ENCODE results near the gene SSTR3.
"Not testable (repeated sequence)": the region's sequence is repeated elsewhere in the genome, so short reads cannot be mapped to it uniquely, and the experiment has no call there.

Gene SSTR3

DNA sequence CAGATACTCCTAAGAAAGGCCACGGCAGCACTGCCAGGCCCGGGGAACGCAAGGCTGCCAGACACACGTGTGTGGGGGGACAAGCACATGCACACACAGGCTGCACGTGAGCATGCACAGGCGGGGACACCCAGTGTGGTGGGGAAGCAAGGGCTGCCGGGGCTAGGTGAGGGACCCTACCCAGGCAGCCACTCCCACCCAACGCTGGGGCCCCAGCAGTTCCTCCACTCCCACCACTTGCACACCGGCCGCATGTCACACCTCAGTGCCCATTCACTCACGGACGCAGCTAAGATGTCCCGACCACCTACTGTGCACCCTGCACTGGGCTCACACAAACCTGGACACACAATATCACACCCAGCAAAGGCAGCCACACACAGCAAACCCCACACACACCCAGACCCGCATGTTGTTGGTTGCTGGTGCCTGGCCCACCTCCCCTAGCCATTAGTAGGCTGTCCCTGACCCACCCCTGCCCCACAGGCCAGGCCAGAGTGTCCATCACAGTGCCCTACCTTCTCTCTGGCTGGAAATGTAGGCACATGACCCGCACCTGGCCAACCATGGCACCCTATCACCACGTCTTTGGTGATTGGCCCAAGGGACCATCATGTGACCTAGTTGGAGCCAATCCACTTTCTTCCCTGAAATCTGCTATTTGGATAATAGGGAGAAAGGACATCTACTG lies 8.8 kb downstream of the SSTR3 start:
- H3K27me3 Mint-ChIP-seq (ENCODE audit: low read depth) = no peaks in the 10 kb centered on the region
- peaks cover 2% of the 10 kb centered on the region for H3K36me3 Mint-ChIP-seq (ENCODE audit: low read depth)
- H3K4me1 Mint-ChIP-seq (ENCODE audit: low read depth) = peaks cover 9% of the 10 kb centered on the region
- no peak overlapping the region for H3K27ac Mint-ChIP-seq
- H3K4me3 Mint-ChIP-seq = no peak overlapping the region
- H3K9me3 Mint-ChIP-seq = no peaks in the 10 kb centered on the region

DNA sequence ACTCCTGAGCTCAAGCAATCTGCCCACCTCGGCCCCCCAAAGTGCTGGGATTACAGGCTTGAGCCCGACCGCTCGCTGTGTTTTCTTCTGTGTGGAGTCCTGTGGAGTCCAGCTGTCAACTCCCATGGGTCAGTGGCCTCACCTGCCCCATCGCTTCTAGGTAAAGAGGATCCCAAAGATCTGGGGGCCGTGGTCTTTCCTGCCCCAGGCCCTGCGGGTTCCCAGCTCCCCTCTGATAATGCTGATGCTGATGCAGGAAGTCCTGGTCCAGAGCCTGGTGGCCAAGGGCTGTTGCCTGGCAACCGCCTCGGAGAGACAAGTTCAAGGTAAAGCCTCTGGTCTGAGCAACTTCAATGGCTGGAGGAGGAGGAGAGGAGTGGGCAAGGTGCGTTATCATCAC lies 9.6 kb downstream of the SSTR3 start:
- Mint-ChIP-seq H3K27me3 (ENCODE audit: low read depth) (no peaks in the 10 kb centered on the region), H3K27ac (no peak overlapping the region), H3K9me3 (no peaks in the 10 kb centered on the region), H3K4me3 (no peak overlapping the region), H3K4me1 (ENCODE audit: low read depth) (peaks cover 16% of the 10 kb centered on the region), H3K36me3 (ENCODE audit: low read depth) (peaks cover 2% of the 10 kb centered on the region)

DNA sequence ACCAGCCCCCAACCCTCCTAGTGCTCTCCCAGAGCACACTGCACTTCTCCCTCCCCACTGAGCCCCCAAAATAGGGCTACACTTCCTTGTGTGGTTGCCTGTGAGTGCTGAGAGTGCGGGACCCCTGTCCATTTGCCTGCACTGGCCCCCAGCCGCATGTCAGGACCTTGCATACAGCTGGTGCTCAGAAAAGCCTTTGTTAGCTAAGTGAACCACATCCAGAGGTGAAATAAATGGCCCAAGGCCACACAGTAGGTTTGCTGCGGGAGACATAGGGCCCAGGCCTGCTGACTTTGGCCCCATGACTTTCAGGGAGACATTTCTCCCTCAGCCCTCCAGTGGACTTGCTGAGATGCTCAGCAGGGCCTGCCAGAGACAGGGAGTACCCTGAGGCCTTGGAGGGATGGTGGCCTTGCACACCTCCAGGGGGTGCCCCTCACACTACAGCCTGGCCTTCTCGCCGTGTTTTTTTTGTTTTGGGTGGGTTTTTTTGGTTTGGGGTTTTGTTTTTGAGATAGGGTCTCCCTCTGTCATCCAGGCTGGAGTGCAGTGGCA lies 10.2 kb downstream of the SSTR3 start:
- H3K27ac Mint-ChIP-seq = no peak overlapping the region
- peaks cover 19% of the 10 kb centered on the region for H3K4me1 Mint-ChIP-seq (ENCODE audit: low read depth)
- peaks cover 2% of the 10 kb centered on the region for H3K36me3 Mint-ChIP-seq (ENCODE audit: low read depth)
- no peaks in the 10 kb centered on the region for H3K9me3 Mint-ChIP-seq
- no peaks in the 10 kb centered on the region for H3K27me3 Mint-ChIP-seq (ENCODE audit: low read depth)
- H3K4me3 Mint-ChIP-seq = no peak overlapping the region

GRCh38 chr22:37201443-37201820 lies 10.8 kb downstream of the SSTR3 start:
- not testable (repeated sequence) for H3K27ac Mint-ChIP-seq; H3K27me3 Mint-ChIP-seq (ENCODE audit: low read depth); H3K9me3 Mint-ChIP-seq; H3K4me3 Mint-ChIP-seq; H3K36me3 Mint-ChIP-seq (ENCODE audit: low read depth)
- peaks cover 19% of the 10 kb centered on the region for H3K4me1 Mint-ChIP-seq (ENCODE audit: low read depth)

- Mint-ChIP-seq H3K4me3 (peak overlapping the region; percentile 84), H3K4me1 (ENCODE audit: low read depth) (peaks cover 20% of the 10 kb centered on the region), H3K36me3 (ENCODE audit: low read depth) (no peaks in the 10 kb centered on the region), H3K27ac (peak overlapping the region; percentile 91), H3K9me3 (no peaks in the 10 kb centered on the region), H3K27me3 (ENCODE audit: low read depth) (no peaks in the 10 kb centered on the region)
These were observed 12.5 kb downstream of the SSTR3 start for GRCh38 chr22:37199760-37200108.

GRCh38 chr22:37199103-37199759 lies 13.0 kb downstream of the SSTR3 start:
- Mint-ChIP-seq H3K27me3 (ENCODE audit: low read depth) (no peaks in the 10 kb centered on the region), H3K36me3 (ENCODE audit: low read depth) (no peaks in the 10 kb centered on the region), H3K4me3 (peak overlapping the region; percentile 84), H3K4me1 (ENCODE audit: low read depth) (peaks cover 25% of the 10 kb centered on the region), H3K9me3 (no peaks in the 10 kb centered on the region), H3K27ac (peak overlapping the region; percentile 91)

DNA sequence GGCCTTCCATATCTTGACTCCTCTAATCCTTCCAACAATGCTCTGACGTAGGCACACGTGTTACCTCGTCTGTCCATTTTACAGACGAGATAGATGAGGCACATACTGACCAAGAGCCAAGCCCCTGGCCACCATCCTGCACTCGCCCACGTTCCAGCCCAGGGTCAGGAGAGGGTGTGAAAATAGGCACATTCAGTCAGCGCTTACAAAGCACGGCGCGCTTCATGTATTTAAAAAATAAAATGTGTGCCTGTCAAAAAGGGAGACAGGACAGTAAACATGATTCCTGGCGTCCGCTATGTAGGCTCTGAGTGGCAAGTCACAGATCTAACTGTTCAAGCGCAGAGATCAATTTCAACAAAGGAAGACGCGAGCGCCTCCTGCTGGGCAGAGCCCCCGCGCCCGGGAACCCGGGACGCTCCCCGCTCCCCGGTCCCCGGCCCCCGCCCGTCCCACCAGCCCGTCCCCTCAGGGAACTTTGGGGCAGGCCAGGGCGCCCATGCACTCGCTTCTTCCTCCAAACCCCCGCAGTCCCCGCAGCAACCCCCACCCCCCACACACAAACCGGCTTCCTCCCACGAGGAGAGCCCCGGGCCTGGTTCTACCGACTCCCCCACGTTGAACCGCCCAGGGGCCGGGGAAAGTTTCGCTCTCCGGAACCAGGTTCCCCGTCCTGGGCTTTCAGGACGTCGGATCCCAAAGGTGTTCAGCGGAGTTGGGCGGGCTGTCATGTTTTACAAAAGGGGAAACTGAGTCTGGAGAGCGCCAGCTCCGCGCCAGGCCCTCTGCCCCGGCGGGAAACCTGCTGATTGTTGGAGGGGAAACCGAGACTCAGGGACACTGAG lies 13.8 kb downstream of the SSTR3 start:
- peak overlapping the region; percentile 84 for H3K4me3 Mint-ChIP-seq
- no peaks in the 10 kb centered on the region for H3K9me3 Mint-ChIP-seq
- H3K27me3 Mint-ChIP-seq (ENCODE audit: low read depth) = no peaks in the 10 kb centered on the region
- peak overlapping the region; percentile 91 for H3K27ac Mint-ChIP-seq
- no peaks in the 10 kb centered on the region for H3K36me3 Mint-ChIP-seq (ENCODE audit: low read depth)
- H3K4me1 Mint-ChIP-seq (ENCODE audit: low read depth) = peaks cover 32% of the 10 kb centered on the region

GRCh38 chr22:37197451-37198257 lies 14.6 kb downstream of the SSTR3 start:
- no peaks in the 10 kb centered on the region for H3K9me3 Mint-ChIP-seq
- H3K36me3 Mint-ChIP-seq (ENCODE audit: low read depth) = peaks cover under 1% of the 10 kb centered on the region
- peaks cover 40% of the 10 kb centered on the region for H3K4me1 Mint-ChIP-seq (ENCODE audit: low read depth)
- H3K27ac Mint-ChIP-seq = peak overlapping the region; percentile 82
- H3K27me3 Mint-ChIP-seq (ENCODE audit: low read depth) = no peaks in the 10 kb centered on the region
- H3K4me3 Mint-ChIP-seq = peak overlapping the region; percentile 84

GRCh38 chr22:37196539-37197450 lies 15.5 kb downstream of the SSTR3 start:
- H3K9me3 Mint-ChIP-seq = no peaks in the 10 kb centered on the region
- no peaks in the 10 kb centered on the region for H3K27me3 Mint-ChIP-seq (ENCODE audit: low read depth)
- no peak overlapping the region for H3K27ac Mint-ChIP-seq
- H3K4me1 Mint-ChIP-seq (ENCODE audit: low read depth) = peaks cover 40% of the 10 kb centered on the region
- H3K36me3 Mint-ChIP-seq (ENCODE audit: low read depth) = peaks cover 2% of the 10 kb centered on the region
- no peak overlapping the region for H3K4me3 Mint-ChIP-seq

DNA sequence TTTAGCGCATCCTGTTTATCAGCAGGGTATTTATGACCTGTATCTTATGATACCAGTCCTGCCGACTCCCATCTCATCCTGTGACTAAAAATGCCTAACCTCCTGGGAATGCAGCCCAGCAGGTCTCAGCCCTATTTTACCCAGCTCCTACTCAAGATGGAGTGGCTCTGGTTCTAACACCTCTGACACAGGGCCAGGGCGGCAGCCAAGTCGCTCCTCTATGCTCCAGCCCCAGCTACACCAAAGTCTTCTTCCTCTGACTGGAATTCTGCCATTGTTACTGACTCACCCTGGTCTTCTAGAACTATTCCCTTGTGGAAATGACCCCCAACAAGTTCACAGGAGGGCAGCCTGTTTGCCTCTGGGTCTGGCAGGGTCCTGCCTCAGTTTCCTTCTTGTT lies 16.4 kb downstream of the SSTR3 start:
- Mint-ChIP-seq H3K4me3 (no peak overlapping the region), H3K27ac (no peak overlapping the region), H3K4me1 (ENCODE audit: low read depth) (peaks cover 39% of the 10 kb centered on the region)

DNA sequence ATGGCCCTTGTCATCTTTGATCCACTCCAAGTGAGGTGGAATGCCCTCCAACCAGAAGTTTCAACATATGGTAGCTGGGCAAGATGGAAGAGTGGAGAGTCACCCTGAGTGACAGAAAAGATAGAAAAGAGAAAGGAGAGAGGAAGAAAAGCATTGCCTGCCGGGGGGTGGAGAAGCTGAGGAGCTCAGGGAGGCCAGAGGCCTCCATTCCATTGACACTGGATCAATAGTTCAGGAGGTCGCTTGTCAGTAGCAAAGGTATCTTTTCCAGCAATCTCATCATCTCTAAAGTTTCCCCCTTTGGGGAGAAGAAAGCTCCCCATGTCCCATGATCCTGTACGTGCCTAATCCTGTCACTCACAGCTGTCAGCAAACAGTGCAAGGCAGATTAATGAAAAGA lies 17.5 kb downstream of the SSTR3 start:
- no peaks in the 10 kb centered on the region for H3K9me3 Mint-ChIP-seq
- H3K4me3 Mint-ChIP-seq = no peak overlapping the region
- H3K27me3 Mint-ChIP-seq (ENCODE audit: low read depth) = no peaks in the 10 kb centered on the region
- peaks cover 37% of the 10 kb centered on the region for H3K4me1 Mint-ChIP-seq (ENCODE audit: low read depth)
- peaks cover 6% of the 10 kb centered on the region for H3K36me3 Mint-ChIP-seq (ENCODE audit: low read depth)
- H3K27ac Mint-ChIP-seq = peak overlapping the region; percentile 49

More for the DNA sequence above, 16.4 kb downstream of the SSTR3 start:
- H3K36me3 Mint-ChIP-seq (ENCODE audit: low read depth) = peaks cover 2% of the 10 kb centered on the region
- H3K9me3 Mint-ChIP-seq = no peaks in the 10 kb centered on the region
- H3K27me3 Mint-ChIP-seq (ENCODE audit: low read depth) = no peaks in the 10 kb centered on the region

DNA sequence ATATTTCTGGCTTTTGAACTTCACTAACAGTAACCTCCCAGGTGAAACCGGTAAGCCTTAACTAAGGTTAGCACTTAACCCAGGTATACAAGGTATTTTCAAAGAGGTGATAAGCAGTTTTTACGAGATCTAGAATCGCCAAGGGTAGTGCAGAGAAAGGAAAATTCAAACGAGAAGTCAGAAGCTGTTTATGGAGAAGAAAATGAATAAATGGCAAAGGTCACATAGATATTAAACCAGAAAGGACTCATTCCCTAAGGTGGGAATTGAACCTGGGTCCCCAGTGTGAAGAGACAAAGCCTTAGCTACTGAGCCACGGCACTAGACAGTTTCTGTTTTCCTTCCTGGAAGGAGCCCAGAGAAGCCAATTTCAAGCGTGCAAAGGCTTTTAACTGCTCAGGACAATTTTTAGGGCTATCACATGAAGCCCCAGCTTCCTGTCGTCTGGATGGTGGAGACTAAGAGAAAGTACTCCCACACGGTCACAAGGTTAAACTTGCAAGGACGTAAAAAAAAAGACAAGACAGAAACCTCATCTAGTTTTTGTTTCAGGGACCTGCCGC lies 18.6 kb downstream of the SSTR3 start:
- Mint-ChIP-seq H3K36me3 (ENCODE audit: low read depth) (peaks cover 6% of the 10 kb centered on the region), H3K27ac (peak overlapping the region; percentile 73), H3K4me1 (ENCODE audit: low read depth) (peaks cover 39% of the 10 kb centered on the region), H3K4me3 (peak overlapping the region; percentile 38), H3K9me3 (no peaks in the 10 kb centered on the region), H3K27me3 (ENCODE audit: low read depth) (no peaks in the 10 kb centered on the region)

DNA sequence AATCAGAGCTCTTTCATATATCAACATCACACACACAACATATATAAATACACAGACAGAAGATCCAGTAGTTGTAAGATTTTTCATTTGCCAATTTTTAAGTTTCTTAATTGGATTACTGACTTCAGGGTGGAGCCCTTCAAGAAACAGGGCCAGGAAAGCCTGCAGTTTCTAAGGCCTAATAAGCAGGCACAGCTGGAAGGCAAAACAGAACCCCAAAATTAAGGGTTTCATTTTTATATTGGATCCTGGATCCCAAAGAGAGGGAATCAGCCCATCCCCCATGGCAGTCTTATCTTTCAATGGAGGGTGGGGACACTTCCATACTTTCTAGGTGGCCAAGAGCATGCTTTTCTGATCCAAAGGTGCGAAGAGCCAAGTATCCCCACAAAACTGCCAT lies 19.5 kb downstream of the SSTR3 start:
- peaks cover 35% of the 10 kb centered on the region for H3K4me1 Mint-ChIP-seq (ENCODE audit: low read depth)
- no peaks in the 10 kb centered on the region for H3K9me3 Mint-ChIP-seq
- peaks cover 6% of the 10 kb centered on the region for H3K36me3 Mint-ChIP-seq (ENCODE audit: low read depth)
- H3K27ac Mint-ChIP-seq = no peak overlapping the region
- no peak overlapping the region for H3K4me3 Mint-ChIP-seq
- no peaks in the 10 kb centered on the region for H3K27me3 Mint-ChIP-seq (ENCODE audit: low read depth)
